ENCODE results near the gene CDK5RAP3.
"Not testable (repeated sequence)": the region's sequence is repeated elsewhere in the genome, so short reads cannot be mapped to it uniquely, and the experiment has no call there.

CDK5RAP3 gene

DNA sequence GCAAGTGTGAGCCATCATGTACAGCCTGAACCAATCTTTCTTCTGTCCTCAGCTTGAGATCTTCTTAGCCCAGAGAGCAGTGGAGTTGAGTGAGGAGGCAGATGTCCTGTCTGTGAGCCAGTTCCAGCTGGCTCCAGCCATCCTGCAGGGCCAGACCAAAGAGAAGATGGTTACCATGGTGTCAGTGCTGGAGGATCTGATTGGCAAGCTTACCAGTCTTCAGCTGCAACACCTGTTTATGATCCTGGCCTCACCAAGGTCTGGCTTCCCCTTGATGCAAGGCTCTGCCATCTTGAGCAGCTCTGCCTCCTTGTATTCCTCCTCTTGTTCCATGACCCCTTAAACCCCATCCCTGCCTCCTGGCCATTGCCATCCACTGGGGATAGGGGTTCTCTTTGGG is 9.6 kb downstream of the CDK5RAP3 start:
- no peak for DNase-seq

DNA sequence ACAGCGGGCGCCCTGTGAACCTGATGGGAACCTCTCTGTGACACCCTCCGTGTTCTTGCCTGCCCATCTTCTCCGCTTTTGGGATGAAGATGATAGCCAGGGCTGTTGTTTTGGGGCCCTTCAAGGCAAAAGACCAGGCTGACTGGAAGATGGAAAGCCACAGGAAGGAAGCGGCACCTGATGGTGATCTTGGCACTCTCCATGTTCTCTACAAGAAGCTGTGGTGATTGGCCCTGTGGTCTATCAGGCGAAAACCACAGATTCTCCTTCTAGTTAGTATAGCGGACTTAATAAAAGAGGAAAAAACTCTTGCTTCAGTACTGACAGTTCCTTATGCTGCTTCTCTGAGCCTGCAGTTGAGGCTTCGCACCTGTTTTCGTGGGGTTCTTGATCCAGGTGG is 10.5 kb downstream of the CDK5RAP3 start:
- DNase-seq, result no peak

DNA sequence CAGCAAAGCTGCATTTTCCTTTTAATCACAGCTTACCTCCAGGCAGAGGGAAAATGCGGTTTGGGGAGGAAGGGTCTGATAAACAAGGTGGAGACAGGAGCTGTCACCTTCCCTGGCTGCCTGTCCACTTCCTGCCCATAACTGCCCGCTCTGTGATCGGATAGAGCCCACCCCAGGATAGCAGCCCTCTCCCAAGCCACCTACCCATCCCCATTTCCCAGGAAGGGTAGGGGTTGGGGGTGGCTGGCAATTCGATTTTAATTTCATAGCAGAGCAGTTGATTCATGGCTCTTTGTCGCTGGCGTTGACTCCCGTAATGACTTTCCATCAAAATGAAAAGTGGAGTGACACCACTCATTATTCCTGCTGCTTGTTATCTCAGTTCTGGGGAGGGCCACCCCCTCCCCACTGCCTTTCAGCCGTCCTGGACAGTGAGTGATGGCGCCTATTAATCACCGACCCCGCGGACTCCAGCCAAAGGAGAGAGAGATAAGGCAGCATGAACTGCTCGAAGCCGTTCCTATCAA is 11.2 kb downstream of the CDK5RAP3 start:
- DNase-seq, result no peak

DNA sequence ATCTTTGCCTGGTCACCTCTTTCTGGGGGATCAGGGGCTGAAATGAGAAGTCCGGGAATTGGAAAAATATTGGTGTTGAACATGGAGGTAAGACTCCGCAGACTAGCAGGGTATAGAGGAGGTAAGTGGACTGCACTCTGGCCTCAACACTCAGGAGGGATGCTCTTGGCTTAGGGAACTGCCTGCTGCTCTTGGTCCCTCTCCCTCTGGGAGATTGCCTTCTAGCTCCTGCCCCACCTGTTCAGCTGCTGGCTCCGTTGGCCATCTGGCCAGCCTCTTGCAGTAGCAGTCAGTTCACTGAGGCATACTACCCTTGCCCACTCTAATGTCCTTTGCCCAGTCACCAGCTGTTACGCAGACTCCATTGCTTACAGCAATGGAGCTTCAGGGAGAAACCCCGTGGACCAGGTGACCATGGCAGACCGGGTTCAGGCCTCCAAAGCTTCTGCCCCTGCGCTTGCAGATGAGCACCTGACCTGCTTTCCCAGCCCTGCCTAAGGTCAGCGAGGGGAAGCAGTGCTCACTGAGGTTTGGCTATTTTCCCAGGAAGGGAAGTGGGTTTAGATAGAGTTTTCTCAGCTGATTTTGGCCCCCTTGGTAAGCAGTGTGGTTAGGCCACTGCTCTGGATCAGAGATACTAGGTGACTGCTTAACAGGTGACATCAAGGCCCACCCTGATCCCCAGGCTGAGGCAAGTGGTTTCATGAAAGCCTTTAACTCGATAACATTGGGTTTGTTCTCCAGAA is 11.9 kb downstream of the CDK5RAP3 start:
- DNase-seq, result no peak

DNA sequence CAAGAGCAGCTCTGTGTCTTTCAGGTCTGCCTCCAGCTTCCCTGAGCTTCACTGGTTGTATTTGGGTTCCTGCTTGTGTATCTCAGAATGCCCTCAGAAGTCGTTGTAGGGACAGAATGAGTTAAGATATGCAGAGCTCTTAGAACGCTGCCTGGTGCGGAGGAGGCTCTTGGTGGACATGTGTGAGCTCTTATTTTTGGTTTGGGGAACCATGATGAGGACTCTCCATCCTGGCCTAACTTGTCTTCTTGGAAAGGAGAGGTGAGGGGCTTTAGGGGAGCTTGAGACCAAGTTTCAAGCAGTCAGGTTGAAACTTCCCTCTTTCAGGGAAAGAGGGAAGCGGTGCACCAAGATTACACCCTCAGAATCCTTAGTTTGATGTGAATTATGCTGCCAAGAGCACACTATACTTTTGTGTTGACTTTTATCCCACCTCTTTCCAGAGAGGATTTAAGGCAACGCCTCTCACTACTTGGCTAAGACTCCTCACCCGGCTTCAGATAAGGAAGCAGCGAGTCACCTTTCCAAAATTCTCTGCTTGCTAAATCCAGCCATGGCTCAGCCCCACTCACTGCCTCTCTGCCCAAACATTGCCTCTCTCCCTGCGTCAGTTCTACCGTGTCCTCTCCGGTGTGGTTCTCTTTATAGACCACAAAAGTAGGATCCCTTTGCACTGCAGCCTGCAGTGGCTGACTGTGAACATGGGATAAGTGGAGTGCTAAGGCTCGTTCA is 12.7 kb downstream of the CDK5RAP3 start:
- no peak for DNase-seq

DNA sequence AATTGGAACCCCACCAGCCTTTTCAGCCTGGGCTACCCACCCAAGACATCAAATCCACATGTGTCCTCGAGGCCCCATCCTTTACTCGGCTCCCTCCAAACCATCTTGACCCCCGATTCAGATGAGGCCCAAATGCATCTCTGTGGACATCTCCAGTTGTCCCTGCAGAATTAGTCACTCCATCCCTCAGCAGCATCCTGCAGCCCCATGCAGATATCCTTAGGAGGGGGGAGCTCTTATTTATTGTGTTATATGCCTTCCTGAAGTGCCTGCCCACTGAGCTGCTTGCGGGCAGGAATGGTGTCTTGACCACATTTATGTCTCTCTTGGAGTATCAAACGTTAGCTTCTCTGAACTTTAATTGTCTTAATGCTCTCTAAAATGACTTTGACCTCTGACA is 15.6 kb downstream of the CDK5RAP3 start:
- DNase-seq, result no peak

DNA sequence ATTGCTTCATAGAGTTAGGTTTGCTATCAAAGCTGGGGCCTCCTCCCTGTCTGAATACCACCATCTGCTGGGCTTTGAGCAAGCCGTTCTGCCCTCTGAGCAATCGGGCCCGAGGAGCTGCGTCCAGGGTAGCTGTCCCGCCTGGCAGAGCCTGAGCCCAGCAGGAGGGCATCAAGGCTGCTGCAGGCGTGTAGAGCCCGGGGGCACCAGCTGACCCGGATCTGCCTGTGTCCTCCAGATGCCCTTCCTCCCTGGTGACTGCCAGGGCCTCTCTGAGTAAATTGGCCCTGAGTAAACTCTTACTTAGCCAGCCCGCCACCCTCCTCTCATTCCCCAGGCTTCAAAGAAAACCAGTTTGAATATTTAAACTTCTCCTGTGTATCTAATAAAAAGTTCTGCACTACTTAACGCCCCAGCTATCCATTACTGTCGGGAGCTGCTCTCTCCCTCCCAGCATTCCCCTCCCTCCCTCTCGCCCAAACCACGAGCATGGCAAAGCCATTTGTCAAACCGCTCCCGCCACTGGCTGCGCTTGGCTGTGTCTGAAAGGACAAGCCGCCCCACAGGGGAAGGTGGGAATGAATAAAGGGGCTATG is 16.4 kb downstream of the CDK5RAP3 start:
- peak; percentile 33 for DNase-seq

DNA sequence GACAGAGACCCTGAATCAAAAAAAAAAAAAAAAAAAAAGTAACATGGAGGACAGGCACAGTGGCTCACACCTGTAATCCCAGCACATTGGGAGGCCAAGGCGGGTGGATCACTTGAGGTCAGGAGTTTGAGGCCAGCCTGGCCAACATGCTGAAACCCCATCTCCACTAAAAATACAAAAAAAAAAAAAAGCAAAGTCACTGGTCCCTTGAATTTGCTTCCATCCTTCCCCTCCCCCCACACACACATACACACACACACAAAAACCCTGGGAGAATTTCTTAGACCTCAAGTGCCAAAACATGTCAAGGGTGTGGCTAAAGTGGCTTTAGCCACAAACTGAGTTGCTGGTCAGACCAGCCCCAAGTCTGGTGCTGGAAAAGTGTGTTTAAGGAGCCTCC is 17.5 kb downstream of the CDK5RAP3 start:
- not testable (repeated sequence) for DNase-seq

DNA sequence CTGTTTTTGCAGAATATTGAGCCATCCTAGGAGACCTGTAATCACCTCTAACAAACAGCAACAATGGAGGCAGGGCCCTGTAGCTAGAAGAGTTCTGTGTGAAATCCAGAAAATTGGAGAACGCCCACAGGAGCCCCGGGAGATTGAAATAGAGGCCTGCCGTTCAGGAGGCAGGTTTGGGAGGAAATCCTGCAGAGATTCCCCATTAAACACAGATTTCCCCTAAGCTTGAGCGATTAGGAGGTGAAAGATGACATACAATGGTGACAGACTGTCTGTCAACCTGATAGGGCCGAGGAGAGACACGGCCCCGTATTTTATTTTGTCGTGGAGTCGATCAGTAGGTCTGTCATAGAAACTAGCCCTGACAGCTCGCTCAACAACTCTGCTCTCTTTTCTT is 18.2 kb downstream of the CDK5RAP3 start:
- DNase-seq, result no peak

DNA sequence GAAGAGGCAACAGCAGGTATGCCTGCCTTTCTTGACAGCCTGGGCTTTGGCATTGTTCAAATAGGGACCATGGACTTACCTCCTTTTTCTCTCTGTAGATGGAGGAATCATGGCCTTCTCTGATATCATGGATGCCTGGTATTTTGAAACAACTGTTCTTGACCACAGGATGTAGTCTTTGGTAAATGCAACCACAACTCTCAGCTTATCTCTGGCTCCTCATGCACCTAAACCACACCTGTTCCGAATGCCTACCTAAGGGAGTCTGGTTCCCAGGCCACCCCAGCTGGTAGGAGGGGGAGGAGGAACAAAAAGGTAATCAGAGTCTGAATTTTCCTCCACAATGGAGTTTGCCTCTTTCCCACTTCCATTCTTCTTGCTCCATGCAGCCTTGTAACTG is 18.8 kb downstream of the CDK5RAP3 start:
- no peak for DNase-seq

DNA sequence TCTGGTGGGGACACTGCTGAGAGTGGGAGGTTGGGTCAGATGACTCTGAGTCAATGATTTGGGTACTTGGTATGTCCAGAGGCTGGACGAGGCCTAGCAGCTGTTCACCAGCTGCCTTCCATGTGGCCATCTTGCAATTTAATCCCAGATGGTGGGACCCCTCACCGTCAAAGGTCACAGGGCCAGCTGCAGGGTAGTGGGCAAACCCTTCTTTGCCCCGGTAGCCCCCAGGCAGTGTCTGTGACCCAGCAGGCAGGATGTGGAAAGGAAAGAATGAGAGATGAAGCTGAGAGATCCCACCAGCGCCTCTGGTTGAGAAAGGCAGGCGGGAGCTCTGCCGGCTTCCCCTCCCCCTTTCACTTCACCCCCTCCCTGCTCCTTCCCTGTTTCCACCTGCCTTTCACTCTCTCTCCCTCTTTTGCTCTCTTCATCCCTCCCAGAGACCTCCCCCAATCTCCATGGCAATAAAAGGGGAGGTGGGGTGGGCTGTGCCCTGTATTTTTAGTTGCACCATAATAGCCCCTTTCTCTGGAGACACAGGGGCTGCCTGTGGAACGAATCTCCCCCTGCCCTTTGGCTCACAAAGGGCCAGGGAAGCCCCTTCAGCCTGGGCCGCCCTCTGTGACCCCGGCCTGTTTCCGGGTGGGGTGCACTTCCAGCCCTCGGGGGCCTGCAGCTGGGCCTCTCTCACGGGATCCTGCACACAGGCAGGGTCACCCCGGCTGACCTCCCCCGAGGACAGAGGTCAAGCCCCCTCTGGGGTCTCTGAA is 20.2 kb downstream of the CDK5RAP3 start:
- no peak for DNase-seq

DNA sequence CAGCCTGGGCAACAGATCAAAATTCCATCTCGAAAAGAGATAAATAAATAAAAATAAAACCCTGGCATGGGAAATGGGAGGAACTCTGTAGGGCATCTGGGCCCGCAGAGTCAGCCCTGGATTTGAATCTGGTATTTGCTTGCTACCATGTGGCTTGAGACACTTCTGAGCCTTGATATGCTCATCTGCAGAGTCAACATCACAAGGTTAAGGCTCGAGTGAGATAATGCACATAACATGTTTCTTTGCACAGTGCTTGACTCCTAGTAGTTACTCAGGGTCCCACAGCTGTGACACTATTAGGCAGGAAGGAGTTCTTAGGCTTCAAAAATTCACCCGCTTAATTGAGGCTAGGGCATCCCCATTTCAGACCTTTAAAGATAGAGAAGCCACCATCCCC is 21.3 kb downstream of the CDK5RAP3 start:
- DNase-seq, result no peak

DNA sequence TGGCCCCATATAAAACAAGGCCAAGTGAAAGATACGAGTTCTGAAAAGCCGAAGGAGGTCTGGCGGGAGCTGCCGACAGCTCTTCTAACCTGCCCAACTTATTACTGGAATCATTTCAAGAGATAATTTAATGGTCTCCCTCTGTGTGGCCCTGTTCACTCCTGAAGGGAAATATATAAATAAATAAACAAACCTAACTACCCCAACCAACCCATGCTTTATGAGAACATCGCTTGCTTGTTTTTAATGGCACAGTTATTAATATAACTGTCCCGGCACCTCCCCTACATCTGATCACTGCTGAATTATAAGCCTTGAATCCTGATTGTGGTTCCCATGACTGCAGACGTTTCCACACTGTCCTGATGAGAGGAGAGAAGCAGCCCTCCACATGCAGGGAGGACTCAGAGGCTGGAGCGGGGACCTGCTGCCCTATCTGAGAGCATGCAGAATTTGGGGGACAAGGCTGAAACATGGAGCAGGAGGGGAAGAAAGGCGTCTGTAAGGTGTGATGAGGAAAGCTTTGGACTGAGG is 22.2 kb downstream of the CDK5RAP3 start:
- DNase-seq, result no peak

DNA sequence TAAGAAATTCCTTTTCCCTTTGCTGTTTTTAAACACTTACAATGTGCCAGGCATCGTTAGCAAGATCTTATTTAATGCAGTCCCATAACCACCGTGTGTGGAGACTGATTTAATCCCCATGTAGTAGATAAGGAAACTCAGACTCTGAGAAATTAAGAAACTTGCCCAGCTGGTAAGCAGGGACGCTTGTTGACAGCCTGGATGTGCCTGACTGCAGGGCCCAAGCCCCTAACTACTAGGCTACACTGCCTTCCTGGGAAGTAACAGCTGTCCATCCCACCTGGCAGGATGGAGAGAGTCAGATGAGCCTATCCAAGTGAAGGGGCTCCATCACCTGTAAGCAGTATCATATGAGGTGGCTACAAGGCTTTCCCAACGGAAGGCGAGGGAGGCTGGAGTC is 23.1 kb downstream of the CDK5RAP3 start:
- no peak for DNase-seq

DNA sequence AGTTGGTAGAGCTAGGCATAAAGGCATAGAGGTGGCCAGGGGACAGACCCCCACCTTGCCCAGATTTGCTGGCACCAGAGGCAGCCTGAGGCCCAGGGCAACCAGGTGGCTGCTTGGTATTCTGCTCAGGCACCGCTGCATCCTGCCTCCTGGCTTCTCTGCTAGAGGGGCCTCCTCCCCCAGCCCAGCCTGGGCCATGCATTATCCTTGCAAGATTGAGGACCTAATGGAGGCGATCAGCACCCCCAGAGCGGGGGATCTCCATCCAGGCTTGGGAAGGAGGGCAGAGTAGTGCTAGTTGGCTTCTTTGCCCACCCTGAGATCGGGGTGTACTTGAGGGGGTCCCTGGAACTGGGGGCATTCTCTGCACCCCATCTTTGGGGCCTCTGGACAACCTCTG is 23.8 kb downstream of the CDK5RAP3 start:
- no peak for DNase-seq

DNA sequence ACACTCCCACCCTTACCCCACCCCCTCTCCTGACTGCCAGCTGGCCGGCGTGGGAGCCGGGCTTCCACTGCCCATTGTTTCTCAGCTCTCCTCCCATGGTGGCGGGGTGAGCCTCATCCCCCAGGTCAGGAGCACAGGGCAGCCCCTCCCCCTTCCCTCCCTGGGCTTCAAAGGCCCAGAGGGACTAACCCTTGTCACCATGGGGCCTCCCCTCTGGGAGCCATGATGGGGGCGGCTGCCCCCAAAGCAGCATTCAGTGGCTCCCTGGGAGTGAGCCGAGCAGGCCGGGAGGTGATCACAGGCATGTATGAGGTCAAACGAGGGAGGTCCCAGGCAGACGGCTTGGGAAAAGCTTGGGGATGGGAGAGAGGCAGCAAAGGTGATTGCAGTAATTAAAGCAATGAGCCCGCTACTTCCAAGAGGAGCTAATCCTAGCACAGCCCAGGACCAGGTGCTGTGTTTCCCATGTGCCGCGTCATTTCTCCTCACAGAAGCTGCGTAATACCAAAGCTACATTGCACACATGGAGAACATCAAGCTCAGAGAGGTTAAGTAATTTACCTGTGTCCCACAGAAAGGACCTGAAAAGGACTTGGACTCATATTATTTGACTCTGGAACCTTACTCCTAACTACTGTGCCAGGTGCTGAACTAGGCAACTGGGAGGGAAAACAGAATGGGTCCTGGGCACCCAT is 24.5 kb downstream of the CDK5RAP3 start:
- no peak for DNase-seq

DNA sequence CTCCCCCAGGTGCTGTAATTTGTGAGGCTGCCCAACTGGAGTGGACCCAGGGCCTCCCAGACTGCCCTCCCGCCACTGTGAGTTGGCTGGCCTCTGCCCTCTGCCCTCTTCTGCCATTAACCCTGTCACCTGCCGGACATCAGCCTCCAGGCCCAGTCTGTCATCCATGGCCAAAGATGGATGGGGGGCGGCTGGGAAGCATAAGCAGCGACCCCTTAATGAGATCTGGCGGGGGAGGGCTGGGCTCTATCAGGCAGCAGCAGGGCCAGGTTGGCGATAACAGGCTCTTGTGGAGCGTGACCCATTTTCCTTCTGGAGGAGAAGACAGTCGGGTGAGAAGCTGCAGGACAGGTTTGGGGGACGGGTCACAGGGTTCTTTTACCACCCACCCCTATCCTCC is 25.3 kb downstream of the CDK5RAP3 start:
- no peak for DNase-seq

DNA sequence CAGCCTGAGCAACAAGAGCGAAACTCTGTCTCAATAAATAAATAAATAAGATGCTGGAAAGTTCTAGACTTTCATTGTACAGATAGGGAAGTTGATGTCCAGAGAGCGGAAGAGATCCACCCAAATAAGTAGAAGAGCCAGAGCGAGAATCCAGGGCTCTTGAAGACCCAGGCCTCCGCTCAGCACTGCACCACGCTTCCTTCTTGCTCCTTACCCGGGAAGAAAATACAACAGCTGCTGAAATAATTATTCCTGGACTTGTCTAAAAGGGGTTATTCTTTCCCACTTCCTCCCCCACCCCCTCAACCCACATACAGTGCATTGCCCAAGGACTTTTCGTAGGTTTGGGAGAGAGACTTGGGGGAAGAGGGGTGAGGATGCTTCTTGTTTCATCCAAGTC is 26.7 kb downstream of the CDK5RAP3 start:
- DNase-seq, result no peak

DNA sequence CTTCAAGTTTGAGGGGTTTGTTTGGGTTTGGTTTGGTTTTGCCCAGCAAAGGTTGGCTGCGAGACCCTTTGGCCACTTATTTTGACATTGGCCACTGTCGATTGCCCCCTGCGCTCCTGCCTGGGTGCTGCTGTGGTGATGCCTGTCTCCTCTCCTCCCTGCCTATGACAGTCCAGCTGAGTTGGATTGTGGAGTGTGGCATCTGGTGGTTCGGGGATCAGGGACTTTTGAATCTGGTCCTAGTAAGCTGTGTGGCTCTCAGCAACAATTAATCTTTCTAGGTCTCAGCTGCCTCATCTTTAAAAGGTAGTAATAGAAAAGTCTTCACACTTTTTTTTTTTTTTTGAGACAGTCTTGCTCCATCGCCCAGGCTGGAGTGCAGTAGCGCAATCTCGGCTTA is 27.1 kb downstream of the CDK5RAP3 start:
- DNase-seq, result no peak

DNA sequence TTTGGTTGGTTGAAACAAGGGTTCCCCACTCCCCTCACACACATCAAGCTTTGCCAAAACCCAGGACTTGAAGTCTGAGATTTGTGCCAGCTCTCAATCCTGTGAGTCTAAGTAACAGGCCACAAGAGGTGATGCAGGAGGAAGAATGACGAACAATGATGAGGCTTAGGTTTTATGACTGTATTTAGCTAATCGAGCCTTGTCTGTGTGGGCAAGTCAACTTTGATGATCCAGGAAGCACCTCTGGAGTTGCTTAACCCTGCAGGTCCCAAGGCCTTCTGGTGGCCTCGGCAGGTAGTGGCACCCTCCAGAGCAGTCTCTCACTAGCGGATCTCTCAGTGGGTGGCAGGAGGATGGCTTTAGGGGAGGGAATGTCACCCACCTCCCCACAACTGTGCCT is 28.7 kb downstream of the CDK5RAP3 start:
- peak; percentile 61 for DNase-seq

DNA sequence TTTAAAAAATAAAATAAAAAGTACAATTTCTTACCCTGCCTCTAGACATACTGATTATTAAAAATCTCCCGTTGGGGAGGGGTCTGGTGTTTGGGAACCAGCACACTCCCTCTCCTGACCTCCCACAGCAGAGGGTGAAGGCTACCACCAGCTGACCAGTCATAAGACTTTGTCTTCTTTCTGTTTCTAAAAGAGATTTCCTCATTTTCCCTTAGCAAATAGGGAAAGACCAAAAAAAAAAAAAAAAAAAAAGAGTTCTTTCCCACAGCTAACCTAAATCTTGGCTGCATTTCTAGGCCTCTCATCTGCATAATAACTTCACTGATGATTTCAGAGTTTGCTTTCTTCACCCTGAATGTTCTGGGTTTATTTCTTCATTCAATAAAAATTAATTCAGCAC is 30.3 kb downstream of the CDK5RAP3 start:
- no peak for DNase-seq

DNA sequence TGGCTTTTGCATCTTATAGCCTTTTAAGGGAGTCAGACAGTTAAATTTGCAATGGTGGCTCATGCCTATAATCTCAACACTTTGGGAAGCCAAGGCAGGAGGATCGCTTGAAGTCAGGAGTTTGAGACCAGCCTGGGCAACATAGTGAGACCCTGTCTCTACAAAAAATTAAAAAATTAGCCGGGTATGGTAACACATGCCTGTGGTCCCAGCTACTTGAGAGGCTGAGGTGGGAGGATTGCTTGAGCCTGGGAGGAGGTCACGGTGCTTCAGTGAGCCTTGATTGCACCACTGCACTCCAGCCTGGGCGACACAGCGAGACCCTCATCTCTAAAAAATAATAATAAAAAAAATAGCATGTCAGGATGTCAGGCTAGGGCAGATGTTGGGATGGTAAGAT is 30.7 kb downstream of the CDK5RAP3 start:
- not testable (repeated sequence) for DNase-seq

Measured in fibroblast of skin of right biceps (primary cell).